GM18507 (cell line): Measurements from ENCODE around the gene ELK4.
"Not testable (repeated sequence)": the region's sequence is repeated elsewhere in the genome, so short reads cannot be mapped to it uniquely, and the experiment has no call there.

Experiments used
- DNase-seq: peaks from one replicate; pipeline ENCODE4 v3.0.0; 2011; ENCODE audit warnings: low read depth; ENCODE audit not compliant: insufficient read length; ENCODE audit errors: extremely low spot score
- FAIRE-seq: peaks from 2 replicates; lab custom pipeline; 2011; peaks lifted over from hg19 to GRCh38; lab: Jason Lieb, UNC

Gene ELK4

GRCh38 chr1:205665201-205666045, 33.6 kb upstream of the ELK4 start:
- peak; percentile 76 for FAIRE-seq
- DNase-seq, result no peak

DNA sequence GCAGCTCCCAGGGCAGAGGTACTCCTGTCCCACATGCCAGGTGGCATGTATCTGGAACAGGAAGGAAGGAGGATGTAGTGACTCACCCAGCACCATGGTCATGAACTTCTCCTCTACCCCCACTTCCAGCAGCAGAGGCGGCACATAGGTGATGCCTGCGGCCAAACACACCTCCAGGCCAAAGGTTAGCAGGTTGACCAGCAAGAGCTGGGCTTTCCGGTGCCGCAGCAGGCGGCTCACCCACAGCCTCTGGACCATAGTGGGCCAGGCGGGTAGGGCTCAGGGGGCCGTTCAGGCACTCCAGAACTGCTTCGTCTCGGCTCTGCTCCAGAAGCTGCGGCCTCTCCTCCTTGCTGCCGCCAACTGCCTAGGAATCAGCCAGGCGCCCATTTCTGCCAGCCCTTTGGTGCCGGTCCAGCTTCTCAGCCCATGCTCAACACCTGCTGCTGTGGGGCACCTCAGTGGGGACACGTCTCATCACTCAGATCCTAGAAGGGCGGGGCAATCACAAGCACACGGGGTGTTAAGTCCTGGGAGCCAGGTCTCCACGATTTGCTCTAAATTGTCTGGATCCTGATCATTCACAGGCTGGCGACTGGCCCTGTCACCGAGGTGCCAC, 32.7 kb upstream of the ELK4 start:
- DNase-seq, result no peak
- no peak for FAIRE-seq

DNA sequence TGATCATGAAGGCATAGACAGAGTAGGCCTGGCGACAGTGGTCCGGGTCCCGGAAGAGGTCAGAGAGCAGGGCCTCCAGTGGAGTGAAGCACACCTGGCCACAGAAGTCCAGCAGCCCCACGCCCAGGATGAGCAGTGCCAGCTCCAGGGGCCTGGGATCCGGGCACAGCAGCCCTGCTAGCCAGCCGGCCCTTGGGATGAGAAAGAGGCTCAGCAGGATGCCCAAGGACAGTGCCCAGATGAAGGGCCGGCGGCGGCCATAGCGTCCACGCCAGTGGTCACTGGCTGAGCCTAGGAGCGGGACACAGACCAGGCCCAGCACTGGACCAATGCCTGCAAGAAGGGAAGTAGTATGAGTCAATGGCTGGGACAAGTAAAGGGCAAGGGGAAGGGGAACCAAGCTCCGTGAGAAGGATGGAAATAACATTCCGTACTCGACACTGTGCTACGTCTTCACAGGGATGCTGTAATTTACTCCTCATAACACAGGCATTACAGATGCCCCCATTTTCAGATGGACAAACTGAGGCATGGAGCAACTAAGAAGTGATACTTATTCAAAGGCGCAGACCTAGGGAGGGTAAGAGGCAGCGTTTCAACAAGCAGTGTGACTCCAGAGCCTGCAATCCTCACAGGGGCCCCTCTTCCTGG, 31.6 kb upstream of the ELK4 start:
- no peak for DNase-seq
- no peak for FAIRE-seq

- DNase-seq, result no peak
- FAIRE-seq, result no peak
Measured at GRCh38 chr1:205662791-205663190, 31.0 kb upstream of the ELK4 start.

DNA sequence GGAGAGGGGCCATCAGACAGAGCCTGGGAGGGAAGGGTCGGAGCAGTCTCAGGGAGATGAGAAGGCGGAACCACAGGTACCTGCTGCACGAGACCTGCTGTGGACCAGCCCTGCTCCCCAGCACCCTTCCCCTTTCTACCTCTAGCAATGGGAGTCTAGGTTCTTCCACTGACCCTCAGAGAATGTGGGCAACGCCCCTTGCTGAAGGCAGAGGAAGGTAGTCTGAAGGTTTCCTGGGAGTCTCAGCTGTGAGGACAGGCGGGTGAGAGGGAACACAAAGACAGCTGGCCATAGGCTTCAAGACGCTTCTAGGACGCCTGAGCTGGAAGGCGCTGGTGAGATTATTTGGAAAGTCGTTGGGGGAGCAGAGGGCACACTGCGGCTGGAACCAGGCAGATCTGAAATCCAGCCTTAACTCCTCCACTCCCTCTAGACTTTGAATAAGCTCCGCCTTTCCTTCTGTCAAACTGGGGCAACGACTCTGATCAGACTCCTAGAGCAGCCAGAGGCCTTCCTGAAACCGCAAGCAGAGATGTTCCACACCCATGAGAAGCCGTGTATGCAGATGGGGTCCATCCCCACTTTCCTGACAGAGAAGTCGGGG, 30.4 kb upstream of the ELK4 start:
- FAIRE-seq, result no peak
- DNase-seq, result no peak

- no peak for FAIRE-seq
- DNase-seq, result no peak
Measured at GRCh38 chr1:205661429-205662134, 29.8 kb upstream of the ELK4 start.

GRCh38 chr1:205660361-205660760, 28.6 kb upstream of the ELK4 start:
- no peak for DNase-seq

GRCh38 chr1:205658943-205659581, 27.3 kb upstream of the ELK4 start:
- peak; percentile 68 for FAIRE-seq

More at GRCh38 chr1:205660361-205660760, 28.6 kb upstream of the ELK4 start:
- FAIRE-seq, result no peak

GRCh38 chr1:205656236-205656635, 24.4 kb upstream of the ELK4 start:
- DNase-seq (no peak), FAIRE-seq (no peak)

More at GRCh38 chr1:205658943-205659581, 27.3 kb upstream of the ELK4 start:
- peak; percentile 78 for DNase-seq

DNA sequence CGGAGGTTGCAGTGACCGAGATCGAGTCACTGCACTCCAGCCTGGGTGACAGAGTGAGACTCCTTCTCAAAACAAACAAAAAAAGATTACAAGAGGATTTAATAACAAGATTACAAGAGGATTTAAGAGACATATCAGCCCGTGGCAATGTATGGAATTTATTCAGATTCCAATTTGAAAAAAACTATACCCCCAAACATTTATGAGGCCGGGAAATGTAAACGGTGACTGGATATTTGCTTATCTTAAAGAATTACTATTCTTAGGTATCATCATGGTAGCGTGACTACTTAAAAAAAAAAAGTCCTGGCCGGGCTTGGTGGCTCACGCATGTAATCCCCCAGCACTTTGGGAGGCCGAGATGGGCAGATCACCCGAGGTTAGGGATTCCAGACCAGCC, 21.2 kb upstream of the ELK4 start:
- FAIRE-seq, result no peak

GRCh38 chr1:205650241-205650640, 18.4 kb upstream of the ELK4 start:
- no peak for DNase-seq
- no peak for FAIRE-seq

More for the DNA sequence above, 21.2 kb upstream of the ELK4 start:
- no peak for DNase-seq

GRCh38 chr1:205645519-205645918, 13.7 kb upstream of the ELK4 start:
- no peak for FAIRE-seq

GRCh38 chr1:205642679-205643307, 11.0 kb upstream of the ELK4 start:
- no peak for FAIRE-seq

More at GRCh38 chr1:205645519-205645918, 13.7 kb upstream of the ELK4 start:
- no peak for DNase-seq

GRCh38 chr1:205639567-205639966, 7.8 kb upstream of the ELK4 start:
- DNase-seq (no peak), FAIRE-seq (no peak)

More at GRCh38 chr1:205642679-205643307, 11.0 kb upstream of the ELK4 start:
- DNase-seq, result no peak

DNA sequence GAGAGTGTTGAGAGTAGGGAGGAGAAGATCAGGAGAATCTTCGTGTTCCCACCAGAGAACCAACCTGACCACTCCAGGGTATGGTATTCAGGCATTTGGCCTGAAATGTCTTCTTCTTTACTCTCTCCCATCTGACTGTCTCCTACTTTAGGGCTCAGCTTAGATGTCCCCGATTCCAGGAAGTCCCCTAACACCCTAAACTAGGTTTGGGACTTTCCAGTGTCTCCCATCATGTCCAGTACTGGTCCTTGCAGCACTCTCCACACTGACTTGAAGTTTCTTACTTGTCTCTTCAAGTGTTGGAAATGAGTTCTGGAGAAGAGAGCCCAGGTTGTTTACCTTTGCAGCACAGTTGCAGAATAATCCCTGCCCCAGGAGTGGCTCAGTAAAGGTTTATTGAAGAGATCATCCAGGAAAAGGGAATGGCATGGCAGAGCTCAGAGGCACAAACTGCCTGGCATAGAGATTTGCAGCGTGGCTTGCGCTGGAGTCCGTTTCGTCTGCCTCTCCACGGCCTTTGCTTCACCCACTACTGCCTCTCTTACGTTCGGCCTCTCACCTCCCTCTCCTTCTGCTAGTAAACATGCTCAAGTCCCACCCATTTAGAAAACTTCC, 6.2 kb upstream of the ELK4 start:
- DNase-seq, result no peak
- peak; percentile 49 for FAIRE-seq

DNA sequence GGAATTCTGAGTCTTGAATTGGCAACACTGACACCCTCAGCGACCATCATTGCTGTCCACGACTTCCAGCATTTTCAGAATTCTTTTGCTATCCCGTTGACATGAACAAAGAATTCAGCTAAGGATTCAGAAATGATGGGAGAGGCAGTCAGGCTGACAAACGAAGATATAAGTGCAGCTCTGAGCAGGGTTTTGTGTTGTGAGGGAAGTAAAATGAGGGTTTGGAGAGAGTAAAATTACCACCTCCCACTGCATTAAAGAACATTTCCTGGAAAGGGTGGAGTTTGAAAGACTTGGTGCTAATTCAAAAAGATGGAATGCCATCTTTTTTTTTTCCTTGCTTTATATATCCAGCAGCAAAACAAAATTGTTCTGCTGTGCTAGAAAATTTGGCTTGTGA, 4.9 kb upstream of the ELK4 start:
- FAIRE-seq (no peak), DNase-seq (no peak)

GRCh38 chr1:205636138-205636530, 4.3 kb upstream of the ELK4 start:
- FAIRE-seq, DNase-seq: not testable (repeated sequence)

DNA sequence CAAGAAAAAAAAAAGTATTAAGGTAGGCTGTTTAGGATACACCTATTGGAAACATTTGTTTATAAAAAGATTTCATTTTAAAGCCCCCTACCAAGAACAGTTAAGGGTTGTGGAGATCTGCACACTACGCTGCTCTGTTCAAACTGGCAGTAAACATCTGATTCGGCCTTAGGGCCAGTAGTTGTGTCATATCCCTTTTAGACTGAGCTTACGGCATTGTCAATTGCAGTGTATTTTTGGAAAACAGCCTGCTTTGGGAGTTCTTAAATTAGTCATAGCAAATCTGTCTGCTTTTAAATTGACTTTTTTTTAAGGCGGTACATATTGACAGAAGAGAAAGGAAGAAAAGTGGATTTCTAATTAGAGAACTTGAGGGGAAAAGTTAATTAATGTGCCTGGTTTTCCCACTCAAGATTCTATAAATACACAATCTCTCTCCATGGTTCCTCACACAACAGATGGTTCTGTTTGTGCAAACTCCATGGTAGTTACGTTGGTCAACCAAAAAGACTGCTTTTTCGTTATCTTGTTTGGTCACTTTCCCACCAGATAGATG, 1.7 kb upstream of the ELK4 start:
- DNase-seq (no peak), FAIRE-seq (no peak)
